WERI-Rb-1 (cell line): ENCODE results near the gene RGS11.
"Not testable (repeated sequence)": the region's sequence is repeated elsewhere in the genome, so short reads cannot be mapped to it uniquely, and the experiment has no call there.

Experiments used
- DNase-seq: peaks from one replicate; pipeline ENCODE4 v3.0.0-alpha.2; 2020
- H3K27ac ChIP-seq: fragments of 250-450 bp; sonication (Bioruptor Pico); 2 replicates; pipeline ENCODE4 v1.5.1; 2020; ENCODE audit warnings: mild to moderate bottlenecking, moderate library complexity
- H3K27me3 ChIP-seq: fragments of 250-450 bp; sonication (Bioruptor Pico); 2 replicates; pipeline ENCODE4 v1.5.1; 2021; ENCODE audit warnings: mild to moderate bottlenecking, low read depth, moderate library complexity; ENCODE audit not compliant: insufficient read depth, severe bottlenecking
- H3K36me3 ChIP-seq: fragments of 250-450 bp; sonication (Bioruptor Pico); 2 replicates; pipeline ENCODE4 v1.5.1; 2020; ENCODE audit warnings: mild to moderate bottlenecking, moderate library complexity
- H3K4me3 ChIP-seq: 2 replicates; pipeline ENCODE4 v1.5.1; 2011; ENCODE audit warnings: low read depth, mild to moderate bottlenecking, control low read depth, low read length
- H3K9me3 ChIP-seq: fragments of 250-450 bp; sonication (Bioruptor Pico); 2 replicates; pipeline ENCODE4 v1.5.1; 2021; ENCODE audit warnings: mild to moderate bottlenecking, moderate library complexity; ENCODE audit not compliant: severe bottlenecking
- TF ChIP-seq, protein P1 (sequence below): IDR thresholded peaks from 2 replicates; pipeline ENCODE4 v1.5.1; 2011; ENCODE audit warnings: low read depth, mild to moderate bottlenecking, control low read depth, inconsistent platforms, low read length

Gene RGS11

GRCh38 chr16:230949-231348, 44.8 kb downstream of the RGS11 start:
- Histone ChIP-seq H3K4me3 (no peak overlapping the region), H3K27me3 (no peaks in the 10 kb centered on the region), H3K9me3 (no peaks in the 10 kb centered on the region), H3K27ac (no peak overlapping the region), H3K36me3 (peaks cover 33% of the 10 kb centered on the region)
- TF ChIP-seq, protein P1, sequence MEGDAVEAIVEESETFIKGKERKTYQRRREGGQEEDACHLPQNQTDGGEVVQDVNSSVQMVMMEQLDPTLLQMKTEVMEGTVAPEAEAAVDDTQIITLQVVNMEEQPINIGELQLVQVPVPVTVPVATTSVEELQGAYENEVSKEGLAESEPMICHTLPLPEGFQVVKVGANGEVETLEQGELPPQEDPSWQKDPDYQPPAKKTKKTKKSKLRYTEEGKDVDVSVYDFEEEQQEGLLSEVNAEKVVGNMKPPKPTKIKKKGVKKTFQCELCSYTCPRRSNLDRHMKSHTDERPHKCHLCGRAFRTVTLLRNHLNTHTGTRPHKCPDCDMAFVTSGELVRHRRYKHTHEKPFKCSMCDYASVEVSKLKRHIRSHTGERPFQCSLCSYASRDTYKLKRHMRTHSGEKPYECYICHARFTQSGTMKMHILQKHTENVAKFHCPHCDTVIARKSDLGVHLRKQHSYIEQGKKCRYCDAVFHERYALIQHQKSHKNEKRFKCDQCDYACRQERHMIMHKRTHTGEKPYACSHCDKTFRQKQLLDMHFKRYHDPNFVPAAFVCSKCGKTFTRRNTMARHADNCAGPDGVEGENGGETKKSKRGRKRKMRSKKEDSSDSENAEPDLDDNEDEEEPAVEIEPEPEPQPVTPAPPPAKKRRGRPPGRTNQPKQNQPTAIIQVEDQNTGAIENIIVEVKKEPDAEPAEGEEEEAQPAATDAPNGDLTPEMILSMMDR = no peak
- no peak for DNase-seq

- H3K4me3 ChIP-seq, DNase-seq, H3K27ac ChIP-seq: not testable (repeated sequence)
These were observed 45.4 kb downstream of the RGS11 start for GRCh38 chr16:230351-230750.

DNA sequence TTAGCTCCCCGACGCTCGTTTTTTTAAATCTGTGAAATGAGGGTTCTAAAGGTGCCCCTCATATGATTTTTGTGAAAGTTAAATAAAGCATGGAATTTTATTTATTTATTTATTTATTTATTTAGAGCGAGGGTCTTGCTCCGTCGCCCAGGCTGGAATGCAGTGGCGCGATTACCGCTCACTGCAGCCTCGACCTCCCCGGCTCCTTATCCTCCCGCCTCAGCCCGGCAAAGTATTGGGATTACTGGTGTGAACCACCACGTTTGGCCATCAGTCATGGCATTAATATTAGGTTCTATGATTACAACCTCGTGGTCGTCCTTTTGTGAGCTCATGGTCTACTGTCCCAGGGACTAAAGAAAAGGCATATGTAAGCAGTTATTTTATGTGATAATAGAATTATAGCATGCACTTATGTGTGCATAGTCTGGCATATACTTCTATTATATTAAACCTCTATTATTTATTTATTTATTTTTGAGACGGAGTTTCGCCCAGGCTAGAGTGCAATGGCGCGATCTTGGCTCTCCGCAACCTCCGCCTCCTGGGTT, 45.9 kb downstream of the RGS11 start:
- peak overlapping the region; percentile 65 for H3K4me3 ChIP-seq
- H3K36me3 ChIP-seq = peaks cover 42% of the 10 kb centered on the region
- no peaks in the 10 kb centered on the region for H3K9me3 ChIP-seq
- no peaks in the 10 kb centered on the region for H3K27me3 ChIP-seq
- H3K27ac ChIP-seq = peak overlapping the region; percentile 100
- DNase-seq = no peak
- TF ChIP-seq, protein P1 = no peak

More at GRCh38 chr16:230351-230750, 45.4 kb downstream of the RGS11 start:
- H3K36me3 ChIP-seq = peaks cover 38% of the 10 kb centered on the region
- H3K9me3 ChIP-seq, H3K27me3 ChIP-seq: not testable (repeated sequence)

DNA sequence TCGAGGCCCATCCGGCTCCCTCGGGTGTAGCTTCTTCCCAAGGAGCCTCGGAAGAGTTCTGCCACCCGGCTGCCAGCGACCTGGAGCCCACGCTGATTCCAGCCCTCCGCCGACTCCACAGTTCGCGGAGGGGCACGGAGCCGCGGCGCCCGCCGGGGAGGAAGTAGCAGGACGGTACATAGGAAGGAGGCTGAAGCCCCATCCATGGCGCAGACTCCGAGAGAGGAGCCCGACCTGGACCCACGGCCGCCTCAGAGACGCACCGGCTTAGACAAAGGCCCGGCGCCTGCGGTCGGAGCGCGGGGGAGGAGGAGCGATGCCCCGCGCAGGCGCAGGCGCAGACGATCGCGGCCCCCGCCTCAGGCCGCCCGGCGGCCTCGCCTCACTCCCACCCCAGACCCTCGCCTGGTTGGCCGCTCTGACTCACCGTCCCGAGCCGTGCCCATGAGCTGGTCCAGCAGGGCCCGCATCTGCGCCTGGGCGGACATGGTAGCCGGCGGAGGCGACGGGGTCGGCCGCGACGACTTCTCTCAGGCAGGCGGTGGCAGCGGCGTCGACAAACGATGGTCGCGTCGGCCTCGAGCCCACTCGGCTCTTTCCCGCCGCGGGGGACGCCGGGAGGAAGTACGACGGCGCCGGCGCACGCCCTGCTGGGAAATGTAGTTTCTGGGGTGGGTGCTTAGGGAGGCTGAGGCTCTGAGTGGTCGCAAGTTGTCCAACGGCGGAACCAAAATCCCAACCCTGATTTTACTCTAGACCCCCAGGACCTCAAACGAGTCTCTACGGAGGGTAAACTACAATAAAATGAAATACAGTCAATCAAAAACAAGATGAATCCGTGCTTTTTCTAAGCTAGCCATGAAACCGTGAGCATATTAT, 46.7 kb downstream of the RGS11 start, which contains the start of gene LUC7L:
LUC7L (minus strand) TSS at position 598 of the 879 bp plus-strand sequence; CDS start at position 488, 110 bp downstream.
- peaks cover 50% of the 10 kb centered on the region for H3K36me3 ChIP-seq
- peak within 1 kb of the TSS; percentile 100 for H3K27ac ChIP-seq
- no peaks in the 10 kb centered on the region for H3K27me3 ChIP-seq
- H3K4me3 ChIP-seq = peak within 1 kb of the TSS; percentile 65
- peak; percentile 91 for DNase-seq
- TF ChIP-seq, protein P1 = no peak
- no peaks in the 10 kb centered on the region for H3K9me3 ChIP-seq

GRCh38 chr16:228151-228851, 47.4 kb downstream of the RGS11 start:
- Histone ChIP-seq H3K4me3 (peak overlapping the region; percentile 65), H3K27ac (peak overlapping the region; percentile 100), H3K9me3 (no peaks in the 10 kb centered on the region), H3K27me3 (no peaks in the 10 kb centered on the region), H3K36me3 (peaks cover 57% of the 10 kb centered on the region)
- TF ChIP-seq, protein P1 = no peak
- DNase-seq = peak; percentile 25

- Histone ChIP-seq H3K27ac (no peak overlapping the region), H3K9me3 (no peaks in the 10 kb centered on the region), H3K27me3 (no peaks in the 10 kb centered on the region), H3K4me3 (no peak overlapping the region), H3K36me3 (peaks cover 94% of the 10 kb centered on the region)
- no peak for DNase-seq
- TF ChIP-seq, protein P1 = no peak
These were observed 55.7 kb downstream of the RGS11 start for GRCh38 chr16:220021-220420.
